K562 (cell line): ENCODE data around the gene ARHGAP30. TPM values are rescaled to one million over a fixed set of nuclear protein-coding genes. Genes with fewer than 3 reads are reported as not detected.
A peak's percentile ranks its signal among the peaks of the same experiment; 100 is the strongest.

Source experiments
- ATAC-seq: fragments of 200-7000 bp; cut with Tn5 transposase; 3 replicates; pipeline ENCODE4 v1.9.1; 2020; ENCODE audit warnings: moderate library complexity
- BruUV-seq: library from RNA; stranded (reverse); fragments of 400-500 nt; replicated peaks from 2 replicates; lab custom pipeline; 2021; lab: Mats Ljungman, UMichigan
- CTCF ChIA-PET: fragments of 300-600 bp; formaldehyde crosslinking; extraction: SDS; loops from one replicate; lab custom pipeline; 2021; ENCODE audit warnings: low intra/inter-chr PET ratio; lab: Yijun Ruan, JAX
- POLR2A ChIA-PET: fragments of 300-600, 350-650 bp; sonication (Branson Sonifier 250); formaldehyde crosslinking; extraction: SDS; loops from one replicate; lab custom pipeline; 2021; ENCODE audit warnings: antibody characterized with exemption, inconsistent platforms; lab: Yijun Ruan, JAX
- DNase-seq, 4 experiments: peaks; one replicate each; pipeline versions ENCODE4 v3.0.0 to v3.0.0-alpha.2; 2011 to 2018; ENCODE audit warnings: low spot score in 3 of 4, mixed read lengths in 3 of 4; ENCODE audit errors: extremely low read depth in 1 of 4
- FAIRE-seq: peaks from 2 replicates; lab custom pipeline; 2011; peaks lifted over from hg19 to GRCh38; lab: Jason Lieb, UNC
- H2AFZ ChIP-seq: 2 replicates; pipeline ENCODE4 v1.6.0; 2011; ENCODE audit warnings: low read depth, low read length, control low read depth, inconsistent platforms
- H3K27ac ChIP-seq: fragments of 200-600 bp; 3 replicates; pipeline ENCODE4 v1.8.0; 2011; ENCODE audit warnings: low read depth, mild to moderate bottlenecking, control low read depth, inconsistent platforms, low read length, moderate library complexity, mixed read lengths; ENCODE audit errors: extremely low read depth
- H3K27me3 ChIP-seq, 2 experiments: fragments of 300-600 bp in 1 of 2; 2 replicates in 1 of 2; 3 replicates in 1 of 2; pipeline versions ENCODE4 v1.6.0 to v1.8.0; 2011; ENCODE audit warnings: inconsistent platforms in 2 of 2, low read length in 2 of 2, mild to moderate bottlenecking in 1 of 2, mixed read lengths in 1 of 2, moderate library complexity in 1 of 2; ENCODE audit not compliant: control insufficient read depth in 2 of 2, insufficient read depth in 2 of 2
- H3K36me3 ChIP-seq: fragments of 300-600 bp; 3 replicates; pipeline ENCODE4 v1.8.0; 2011; ENCODE audit warnings: mild to moderate bottlenecking, low read length, inconsistent platforms; ENCODE audit not compliant: control insufficient read depth, insufficient read depth
- H3K4me1 ChIP-seq, 2 experiments: fragments of 200-600 bp in 1 of 2; replicated peaks in 1 of 2; 2 replicates in 1 of 2; 3 replicates in 1 of 2; pipeline versions ENCODE4 v1.5.1 to v1.8.0; 2011; ENCODE audit warnings: inconsistent platforms in 2 of 2, low read length in 2 of 2, mild to moderate bottlenecking in 1 of 2, mixed read lengths in 1 of 2, moderate library complexity in 1 of 2; ENCODE audit not compliant: control insufficient read depth in 2 of 2, insufficient read depth in 2 of 2
- H3K4me2 ChIP-seq: 2 replicates; pipeline ENCODE4 v1.6.1; 2011; ENCODE audit warnings: low read length, control low read depth, inconsistent platforms, mixed read lengths; ENCODE audit not compliant: insufficient read depth
- H3K4me3 ChIP-seq: fragments of 200-600 bp; sonication (generic), shearing (Covaris generic); 2 replicates; pipeline ENCODE4 v1.5.1; 2016; ENCODE audit warnings: control low read depth, inconsistent platforms
- H3K79me2 ChIP-seq: fragments of 200-600 bp; 3 replicates; pipeline ENCODE4 v1.8.0; 2011; ENCODE audit warnings: low read length, inconsistent platforms; ENCODE audit not compliant: control insufficient read depth, insufficient read depth
- H3K9ac ChIP-seq, 2 experiments: 2 replicates each; pipeline versions ENCODE4 v1.6.0 to v1.6.1; 2011; ENCODE audit warnings: low read depth in 2 of 2, low read length in 2 of 2, control low read depth in 1 of 2, inconsistent platforms in 1 of 2, mild to moderate bottlenecking in 1 of 2, mixed read lengths in 1 of 2; ENCODE audit not compliant: insufficient read depth in 1 of 2
- H3K9me1 ChIP-seq: one replicate; pipeline ENCODE4 v1.6.0; 2011; ENCODE audit warnings: inconsistent platforms, mild to moderate bottlenecking, low read length, moderate library complexity; ENCODE audit not compliant: control insufficient read depth, insufficient read depth
- H3K9me3 ChIP-seq: replicated peaks from 2 replicates; pipeline ENCODE4 v1.5.1; 2011; ENCODE audit warnings: low read depth, low read length, inconsistent platforms; ENCODE audit not compliant: control insufficient read depth, insufficient read depth
- H4K20me1 ChIP-seq: replicated peaks from 2 replicates; pipeline ENCODE4 v1.6.1; 2011; ENCODE audit warnings: low read length, inconsistent platforms, mixed read lengths; ENCODE audit not compliant: control insufficient read depth, insufficient read depth
- CBX2 ChIP-seq: fragments of 200-600 bp; sonication (generic); IDR thresholded peaks from one replicate; pipeline ENCODE4 v1.6.1; 2012; ENCODE audit warnings: mild to moderate bottlenecking, low read length, inconsistent platforms; ENCODE audit not compliant: insufficient read depth, poor library complexity, severe bottlenecking
- EHMT2 ChIP-seq: fragments of 450-650 bp; IDR thresholded peaks from 2 replicates; pipeline ENCODE4 v1.6.1; 2018; ENCODE audit warnings: antibody characterized with exemption
- JUND ChIP-seq, 2 experiments: IDR thresholded peaks; 2 replicates in 1 of 2; 3 replicates in 1 of 2; pipeline ENCODE4 v1.6.1; 2011; ENCODE audit warnings: borderline replicate concordance in 2 of 2, low read depth in 2 of 2, low read length in 2 of 2, improper control_type of control experiment in 1 of 2, missing biosample characterization in 1 of 2, missing genetic modification characterization in 1 of 2, missing genetic modification reagents in 1 of 2
- MAFF ChIP-seq: IDR thresholded peaks from 2 replicates; pipeline ENCODE4 v1.6.1; 2012; ENCODE audit warnings: low read length, improper control_type of control experiment
- WGBS: fragments of 100-300 bp; shearing (Covaris generic); methylation state at CpG from one replicate; pipeline ENCODE4 v1.1.6; 2016; ENCODE audit warnings: low coverage, mixed read lengths; ENCODE audit not compliant: insufficient coverage; ENCODE audit errors: missing lambda C conversion rate; 5-methylcytosine and 5-hydroxymethylcytosine counted together
- in situ Hi-C: fragments of 300-500 bp; cut with MboI; formaldehyde crosslinking; loops from 4 replicates; pipeline ENCODE4 v1.15.0; 2018; ENCODE audit warnings: inconsistent platforms, mixed read lengths
- intact Hi-C: fragments of 100-400 bp; cut with micrococcal nuclease; formaldehyde crosslinking; loops from 2 replicates; pipeline ENCODE4 v1.14.2; 2022
- polyA plus RNA-seq, 8 experiments: library from polyadenylated mRNA; depleted of rRNA in 4 of 8; stranded (reverse) in 5 of 8; unstranded in 3 of 8; fragments of >200 nt; fragmentation: Nextera tagmentation in 2 of 8; fragmentation: Illumina TruSeq in 1 of 8; extraction: Ambion mirVana in 2 of 8; extraction: Trizol in 1 of 8; gene quantifications; 2 replicates each; pipeline versions ENCODE4 v1.2.1 to v1.2.3, GENCODE V29; 2011 to 2014; ENCODE audit warnings: inconsistent platforms in 1 of 8, missing spikeins in 1 of 8
- total RNA-seq, 7 experiments: library from RNA; depleted of rRNA in 6 of 7; stranded (reverse); fragments of >200 nt in 6 of 7; fragmentation: Illumina TruSeq in 2 of 7; extraction: Trizol in 2 of 7; gene quantifications; 2 replicates each; pipeline versions ENCODE4 v1.2.1 to v1.2.3, GENCODE V29; 2011 to 2021; ENCODE audit warnings: low replicate concordance in 1 of 7

The ARHGAP30 gene
- total and polyA plus RNA-seq, 9 of the 15 experiments (the other 6 are each of a cell fraction or from before 2014, with no cell fraction given): 0.01 to 0.73 (median 0.12) TPM

GRCh38 chr1:161021970-161022353 is 47.7 kb downstream of the ARHGAP30 start:
- H3K9ac ChIP-seq: peak overlapping the region in 1 of 2 experiments; percentile 88; a peak in 2 of 4 replicates
- H3K27ac ChIP-seq: peak overlapping the region; percentile 96
- peak overlapping the region; percentile 99; the same call in 1 of the 2 replicates for H2AFZ ChIP-seq
- CTCF ChIA-PET: no interaction called here
- no peak for TF ChIP-seq MAFF
- no peak for TF ChIP-seq CBX2
- 0 out of 2 replicates have a peak, but pooled peaks have one; percentile 1 for TF ChIP-seq EHMT2
- TF ChIP-seq JUND (IDR thresholded peaks at IDR 0.05; ENCODE audit: borderline replicate concordance, low read depth, low read length): no peak
- peak; percentile 35; the same call in 1 of the 3 replicates for TF ChIP-seq JUND (tag; IDR thresholded peaks at IDR 0.05; ENCODE audit: borderline replicate concordance, low read depth, low read length)
- ATAC-seq (no peak), FAIRE-seq (no peak), DNase-seq (no peak)
- peak overlapping the region; percentile 87 for H3K4me3 ChIP-seq
- peak overlapping the region; percentile 97 for H3K4me2 ChIP-seq
- peaks cover 26 to 30% of the 10 kb centered on the region in 2 experiments for H3K4me1 ChIP-seq
- 76% methylated on average over 2 of the region's 2 CpGs for WGBS
- H3K9me1 ChIP-seq: peaks cover 3% of the 10 kb centered on the region
- peaks cover 42% of the 10 kb centered on the region for H3K79me2 ChIP-seq
- BruUV-seq: no TSS peak
- no peaks in the 10 kb centered on the region for H4K20me1 ChIP-seq
- H3K9me3 ChIP-seq: no peaks in the 10 kb centered on the region
- no peaks in the 10 kb centered on the region for H3K27me3 ChIP-seq
- 0 out of 3 replicates have a peak, but pooled peaks cover 2% of the 10 kb centered on the region for H3K36me3 ChIP-seq
- intact Hi-C loops (no loop called here), in situ Hi-C loops (no loop called here)
- POLR2A ChIA-PET: interaction anchor here (0.8 to 2.5 kb wide), 4 partner anchors 9 to 25 kb away, joined by 3 to 18 read pairs (median 6); partner anchors contain the start of genes TSTD1 and USF1
